ENCODE results near the gene HS2ST1.

GRCh38 chr1:87034351-87034750 lies 119.9 kb downstream of the HS2ST1 start:
- TF ChIP-seq CTCF (IDR thresholded peaks at IDR 0.05) (no peak), POLR2A (IDR thresholded peaks at IDR 0.05) (no peak)
